Measurements from ENCODE around the gene CHRDL1. TPM values are rescaled to one million over a fixed set of nuclear protein-coding genes. Genes with fewer than 3 reads are reported as not detected.
A peak's percentile ranks its signal among the peaks of the same experiment; 100 is the strongest.

Gene CHRDL1
- total RNA-seq, 1 donor from 2014 or later: 95.8 TPM

DNA sequence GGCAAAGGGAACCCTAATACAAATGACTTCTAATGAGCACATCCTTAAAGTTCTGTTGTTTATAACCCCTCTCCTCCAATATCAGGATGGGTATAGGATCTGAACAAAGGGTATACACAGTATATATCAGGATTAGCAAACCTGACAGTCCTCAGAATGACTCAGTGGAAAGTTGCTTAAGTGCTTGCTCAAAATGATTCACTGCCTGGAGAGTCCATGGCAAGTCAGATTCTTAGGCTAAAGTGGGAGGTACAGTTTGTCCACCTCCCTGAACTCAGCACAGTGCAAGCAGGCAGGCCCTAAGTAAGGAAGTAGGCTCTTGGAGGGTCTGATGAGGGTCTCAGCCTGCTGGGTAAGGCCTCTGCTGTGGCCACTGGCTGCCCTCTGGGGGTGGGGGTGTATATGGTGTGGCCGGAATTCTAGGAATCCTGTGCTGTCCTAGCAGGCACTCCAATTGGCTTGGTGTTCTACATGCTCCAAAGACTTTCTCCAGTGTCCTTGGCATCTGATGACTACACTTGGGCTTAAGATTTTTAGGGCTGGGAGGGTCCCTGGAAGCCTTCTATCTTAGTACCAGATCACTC, 54.3 kb downstream of the CHRDL1 start:
- H3K27ac ChIP-seq: no peak overlapping the region
- H3K4me1 ChIP-seq: no peaks in the 10 kb centered on the region
- no peaks in the 10 kb centered on the region for H3K27me3 ChIP-seq
- TF ChIP-seq, protein P1, sequence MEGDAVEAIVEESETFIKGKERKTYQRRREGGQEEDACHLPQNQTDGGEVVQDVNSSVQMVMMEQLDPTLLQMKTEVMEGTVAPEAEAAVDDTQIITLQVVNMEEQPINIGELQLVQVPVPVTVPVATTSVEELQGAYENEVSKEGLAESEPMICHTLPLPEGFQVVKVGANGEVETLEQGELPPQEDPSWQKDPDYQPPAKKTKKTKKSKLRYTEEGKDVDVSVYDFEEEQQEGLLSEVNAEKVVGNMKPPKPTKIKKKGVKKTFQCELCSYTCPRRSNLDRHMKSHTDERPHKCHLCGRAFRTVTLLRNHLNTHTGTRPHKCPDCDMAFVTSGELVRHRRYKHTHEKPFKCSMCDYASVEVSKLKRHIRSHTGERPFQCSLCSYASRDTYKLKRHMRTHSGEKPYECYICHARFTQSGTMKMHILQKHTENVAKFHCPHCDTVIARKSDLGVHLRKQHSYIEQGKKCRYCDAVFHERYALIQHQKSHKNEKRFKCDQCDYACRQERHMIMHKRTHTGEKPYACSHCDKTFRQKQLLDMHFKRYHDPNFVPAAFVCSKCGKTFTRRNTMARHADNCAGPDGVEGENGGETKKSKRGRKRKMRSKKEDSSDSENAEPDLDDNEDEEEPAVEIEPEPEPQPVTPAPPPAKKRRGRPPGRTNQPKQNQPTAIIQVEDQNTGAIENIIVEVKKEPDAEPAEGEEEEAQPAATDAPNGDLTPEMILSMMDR (IDR thresholded peaks at IDR 0.05): no peak
- H3K36me3 ChIP-seq: no peaks in the 10 kb centered on the region
- ATAC-seq (peak; percentile 20), DNase-seq (no peak)
- intact Hi-C loops (cut with DNase I): no loop called here
- no peaks in the 10 kb centered on the region for H3K9me3 ChIP-seq
- H3K4me3 ChIP-seq: no peak overlapping the region

DNA sequence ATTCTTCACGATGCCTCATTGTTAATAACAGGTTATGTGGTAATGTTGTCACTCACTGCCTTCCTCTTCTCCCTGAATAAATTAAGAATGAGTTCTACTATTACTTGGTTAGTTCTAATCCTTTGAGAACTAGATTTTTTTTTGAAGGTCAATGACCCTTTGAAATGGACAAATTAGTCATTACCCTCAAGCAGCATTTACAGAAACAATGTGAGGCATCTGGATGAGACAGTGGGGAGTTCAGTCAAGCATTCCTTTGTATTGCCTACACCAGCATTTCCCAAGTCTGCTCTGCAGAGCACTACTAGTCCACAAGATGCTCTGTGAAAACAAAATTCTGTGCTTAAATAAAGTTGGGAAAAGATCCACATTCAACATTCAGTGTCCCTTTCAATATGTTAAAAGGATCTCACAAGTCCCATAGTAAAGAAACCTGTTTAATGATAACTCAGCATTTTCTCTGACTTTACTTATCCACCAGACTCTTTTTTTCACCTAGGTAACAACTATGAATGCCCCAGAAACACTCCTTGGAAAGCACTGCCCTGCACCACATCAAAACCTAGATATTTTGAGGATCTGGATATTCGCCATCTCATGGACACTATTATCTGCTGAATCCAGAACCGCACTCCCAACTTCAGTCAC, 60.6 kb downstream of the CHRDL1 start:
- no peak for DNase-seq
- Histone ChIP-seq H3K4me3 (no peak overlapping the region), H3K36me3 (no peaks in the 10 kb centered on the region), H3K27me3 (no peaks in the 10 kb centered on the region), H3K9me3 (no peaks in the 10 kb centered on the region), H3K4me1 (no peaks in the 10 kb centered on the region), H3K27ac (no peak overlapping the region)
- intact Hi-C loops (cut with DNase I): no loop called here
- TF ChIP-seq, protein P1 (IDR thresholded peaks at IDR 0.05): no peak
- ATAC-seq: no peak

DNA sequence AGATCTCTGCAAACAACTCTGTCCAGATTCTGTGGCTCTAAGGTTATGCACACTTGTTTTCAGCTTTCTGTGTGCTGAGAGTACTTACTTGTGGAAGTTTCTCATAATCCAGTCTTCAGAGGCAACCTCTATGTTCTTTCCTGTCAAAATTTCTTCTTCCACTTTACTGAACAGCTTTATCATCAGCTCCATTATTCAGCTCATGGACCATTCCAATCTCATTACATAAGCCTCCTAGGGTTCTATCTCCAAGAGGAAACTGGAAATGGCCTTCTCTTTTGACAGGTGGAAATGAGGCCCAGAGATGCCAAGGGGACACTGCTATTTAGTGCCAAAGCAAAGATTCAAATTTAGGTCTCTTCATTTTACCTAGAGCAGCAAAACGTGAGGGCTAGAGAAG, 61.3 kb downstream of the CHRDL1 start:
- intact Hi-C loops (cut with DNase I): no loop called here
- Histone ChIP-seq H3K4me3 (no peak overlapping the region), H3K27ac (no peak overlapping the region), H3K4me1 (no peaks in the 10 kb centered on the region), H3K27me3 (no peaks in the 10 kb centered on the region), H3K36me3 (no peaks in the 10 kb centered on the region), H3K9me3 (no peaks in the 10 kb centered on the region)
- DNase-seq: no peak
- TF ChIP-seq, protein P1 (IDR thresholded peaks at IDR 0.05): no peak
- ATAC-seq: no peak

DNA sequence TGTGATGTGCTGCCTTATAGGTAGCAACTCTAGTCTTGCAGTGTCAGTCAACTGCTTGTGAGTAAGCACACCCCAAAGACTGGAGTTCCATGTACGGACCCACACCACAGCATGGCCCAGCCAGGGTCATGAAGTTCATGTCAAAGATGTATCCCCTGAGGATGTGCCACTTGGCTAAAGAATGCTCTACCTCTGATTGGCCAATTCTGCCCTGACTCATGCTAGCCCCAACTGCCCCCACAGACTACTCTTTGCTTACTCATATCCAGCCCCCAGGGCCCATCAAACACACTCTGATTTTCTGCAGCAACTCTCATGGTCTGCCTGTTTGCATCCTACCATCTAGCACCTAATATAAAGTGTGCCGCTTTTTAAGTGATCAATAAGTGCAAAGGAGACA, 62.5 kb downstream of the CHRDL1 start:
- no peak for DNase-seq
- H3K27me3 ChIP-seq: no peaks in the 10 kb centered on the region
- H3K4me1 ChIP-seq: no peaks in the 10 kb centered on the region
- TF ChIP-seq, protein P1 (IDR thresholded peaks at IDR 0.05): no peak
- intact Hi-C loops (cut with DNase I): no loop called here
- no peak overlapping the region for H3K4me3 ChIP-seq
- H3K27ac ChIP-seq: no peak overlapping the region
- no peak for ATAC-seq
- no peaks in the 10 kb centered on the region for H3K9me3 ChIP-seq
- H3K36me3 ChIP-seq: no peaks in the 10 kb centered on the region

DNA sequence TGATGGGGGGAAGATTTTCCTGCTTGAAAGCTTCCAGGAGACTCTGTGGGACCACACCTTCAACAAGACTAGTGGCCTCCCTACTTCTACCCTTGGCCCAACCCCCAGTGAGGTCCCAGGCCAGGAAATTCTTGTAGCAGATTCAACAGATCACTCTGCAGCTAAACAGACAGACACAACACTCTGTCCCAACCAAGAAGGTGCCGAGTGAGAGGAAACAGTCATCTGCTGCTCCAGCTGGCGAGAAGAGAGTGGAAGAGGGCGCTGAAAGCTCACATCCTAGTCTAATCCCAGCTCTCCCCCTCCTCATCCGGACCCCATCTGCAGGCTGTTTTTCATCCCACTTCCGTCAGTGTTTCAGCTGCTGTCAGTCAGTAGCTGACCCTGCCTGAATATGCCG, 63.4 kb downstream of the CHRDL1 start:
- Histone ChIP-seq H3K27ac (no peak overlapping the region), H3K4me3 (no peak overlapping the region), H3K27me3 (no peaks in the 10 kb centered on the region), H3K36me3 (no peaks in the 10 kb centered on the region), H3K4me1 (no peaks in the 10 kb centered on the region), H3K9me3 (no peaks in the 10 kb centered on the region)
- ATAC-seq (peak; percentile 28), DNase-seq (no peak)
- TF ChIP-seq, protein P1 (IDR thresholded peaks at IDR 0.05): no peak
- intact Hi-C loops (cut with DNase I): no loop called here

Measured in upper lobe of right lung (tissue), 1 donor.